K562 (cell line): ENCODE measurements around the gene ZNF74. TPM values are rescaled to one million over a fixed set of nuclear protein-coding genes. Genes with fewer than 3 reads are reported as not detected.

Experiments used
- ASH1L ChIP-seq: fragments of 450-650 bp; IDR thresholded peaks from 2 replicates; pipeline ENCODE4 v1.6.1; 2018; ENCODE audit warnings: borderline replicate concordance, mild to moderate bottlenecking, low read depth; ENCODE audit not compliant: partially characterized antibody
- ATF3 ChIP-seq, 2 experiments: fragments of 450-650 bp in 1 of 2; sonication (generic) in 1 of 2; formaldehyde crosslinking in 1 of 2; IDR thresholded peaks in 1 of 2; conservative IDR thresholded peaks in 1 of 2; 2 replicates each; pipeline versions ENCODE4 v1.6.1 to v1.8.1; 2016 to 2023; ENCODE audit warnings: mild to moderate bottlenecking in 2 of 2, moderate library complexity in 2 of 2, inconsistent platforms in 1 of 2, missing genetic modification reagents in 1 of 2
- BRF2 ChIP-seq: IDR thresholded peaks from 3 replicates; pipeline ENCODE4 v1.6.1; 2011; ENCODE audit warnings: borderline replicate concordance, mild to moderate bottlenecking; ENCODE audit not compliant: insufficient read length, insufficient read depth
- CBFA2T3 ChIP-seq: fragments of 450-650 bp; IDR thresholded peaks from 2 replicates; pipeline ENCODE4 v1.6.1; 2017
- CREB1 ChIP-seq, 2 experiments: sonication (generic) in 1 of 2; formaldehyde crosslinking in 1 of 2; IDR thresholded peaks; 2 replicates each; pipeline versions ENCODE4 v1.6.1 to v1.8.0; 2012 to 2022; ENCODE audit warnings: inconsistent platforms in 1 of 2, mild to moderate bottlenecking in 1 of 2, missing genetic modification reagents in 1 of 2, moderate library complexity in 1 of 2
- FOXK1 ChIP-seq: sonication (generic); formaldehyde crosslinking; IDR thresholded peaks from 2 replicates; pipeline ENCODE4 v1.8.0; 2022; ENCODE audit warnings: missing genetic modification reagents, mild to moderate bottlenecking, borderline replicate concordance
- FOXP4 ChIP-seq: sonication (generic); formaldehyde crosslinking; IDR thresholded peaks from 2 replicates; pipeline ENCODE4 v1.8.0; 2022; ENCODE audit warnings: mild to moderate bottlenecking, missing genetic modification reagents, borderline replicate concordance
- POLR2G ChIP-seq: fragments of 200-400 bp; formaldehyde crosslinking; IDR thresholded peaks from 2 replicates; pipeline ENCODE4 v1.6.1; 2017; ENCODE audit warnings: low read depth, mild to moderate bottlenecking, antibody characterized with exemption, low read length, moderate library complexity
- PREB ChIP-seq: sonication (generic); formaldehyde crosslinking; IDR thresholded peaks from 2 replicates; pipeline ENCODE4 v1.8.1; 2023; ENCODE audit warnings: mild to moderate bottlenecking, missing genetic modification reagents
- SNRNP70 ChIP-seq: fragments of 200-400 bp; formaldehyde crosslinking; optimal IDR thresholded peaks from 2 replicates; pipeline ENCODE3; 2017; ENCODE audit warnings: low read depth, low read length
- SUPT5H ChIP-seq: fragments of 450-650 bp; IDR thresholded peaks from 2 replicates; pipeline ENCODE4 v1.6.1; 2016
- ZBTB34 ChIP-seq: fragments of 250-450 bp; sonication (Bioruptor Pico); IDR thresholded peaks from 2 replicates; pipeline ENCODE4 v1.8.0; 2021; ENCODE audit warnings: mild to moderate bottlenecking, moderate library complexity
- ZBTB5 ChIP-seq: fragments of 450-650 bp; IDR thresholded peaks from 2 replicates; pipeline ENCODE4 v1.6.1; 2017; ENCODE audit warnings: antibody characterized with exemption
- ZNF766 ChIP-seq: fragments of 200-800 bp; sonication (Bioruptor generic); conservative IDR thresholded peaks from 2 replicates; pipeline ENCODE4 v1.6.1; 2016; ENCODE audit warnings: missing genetic modification characterization, missing compliant biosample characterization
- polyA plus RNA-seq, 8 experiments: library from polyadenylated mRNA; depleted of rRNA in 4 of 8; stranded (reverse) in 5 of 8; unstranded in 3 of 8; fragments of >200 nt; fragmentation: Nextera tagmentation in 2 of 8; fragmentation: Illumina TruSeq in 1 of 8; extraction: Ambion mirVana in 2 of 8; extraction: Trizol in 1 of 8; gene quantifications; 2 replicates each; pipeline versions ENCODE4 v1.2.1 to v1.2.3, GENCODE V29; 2011 to 2014; ENCODE audit warnings: inconsistent platforms in 1 of 8, missing spikeins in 1 of 8
- total RNA-seq, 7 experiments: library from RNA; depleted of rRNA in 6 of 7; stranded (reverse); fragments of >200 nt in 6 of 7; fragmentation: Illumina TruSeq in 2 of 7; extraction: Trizol in 2 of 7; gene quantifications; 2 replicates each; pipeline versions ENCODE4 v1.2.1 to v1.2.3, GENCODE V29; 2011 to 2021; ENCODE audit warnings: low replicate concordance in 1 of 7

Gene ZNF74
- total and polyA plus RNA-seq, 9 of the 15 experiments (the other 6 are each of a cell fraction or from before 2014, with no cell fraction given): 2.4 to 53.5 (median 31.5) TPM

GRCh38 chr22:20442485-20443284, 48.7 kb downstream of the ZNF74 start (continued):
- TF ChIP-seq ATF3 (IDR thresholded peaks at IDR 0.05) (no peak), ATF3 (CRISPR knock-in tag; conservative IDR thresholded peaks at IDR 0.05) (0 out of 2 replicates have a peak, but pooled peaks have one; percentile 4), POLR2G (peak; percentile 16; the same call in 1 of the 2 replicates), PREB (CRISPR knock-in tag) (no peak), SNRNP70 (peak; percentile 42), ASH1L (no peak), ZBTB34 (CRISPR knock-in tag) (no peak), BRF2 (no peak), CREB1 (IDR thresholded peaks at IDR 0.05) (no peak), CREB1 (CRISPR knock-in tag; IDR thresholded peaks at IDR 0.05) (peak; percentile 34; the same call in 1 of the 2 replicates), FOXP4 (CRISPR knock-in tag) (peak; percentile 23; the same call in 1 of the 2 replicates), ZBTB5 (no peak), SUPT5H (no peak), ZNF766 (CRISPR knock-in tag) (no peak), CBFA2T3 (no peak), FOXK1 (0 out of 2 replicates have a peak, but pooled peaks have one; percentile 49)
